Transverse colon (tissue), 4 donors: Measurements from ENCODE around the gene RBBP8. TPM values are rescaled to one million over a fixed set of nuclear protein-coding genes. Genes with fewer than 3 reads are reported as not detected.

ENCODE experiments used
- DNase-seq: peaks from one replicate; pipeline ENCODE4 v3.0.0-alpha.2; 2019
- H3K27ac ChIP-seq, 4 donors: fragments of 200-600 bp; sonication (generic); 2 replicates each; pipeline ENCODE4 v1.5.1; 2016 to 2018; ENCODE audit warnings: inconsistent platforms in 4 of 4
- H3K27me3 ChIP-seq: fragments of 200-600 bp; sonication (generic); 2 replicates; pipeline ENCODE4 v1.5.1; 2017; ENCODE audit warnings: inconsistent platforms
- H3K36me3 ChIP-seq, 4 donors: fragments of 200-600 bp; sonication (generic); 2 replicates each; pipeline ENCODE4 v1.5.1; 2017 to 2019; ENCODE audit warnings: inconsistent platforms in 4 of 4
- H3K4me1 ChIP-seq, 4 donors: fragments of 200-600 bp; sonication (generic); 2 replicates each; pipeline ENCODE4 v1.5.1; 2017 to 2020; ENCODE audit warnings: inconsistent platforms in 4 of 4
- H3K4me3 ChIP-seq, 4 donors: fragments of 200-600 bp; sonication (generic); 1 replicate in 1 of 4; 2 replicates in 3 of 4; pipeline versions ENCODE4 v1.5.1 to v1.6.1; 2017 to 2019; ENCODE audit warnings: inconsistent platforms in 4 of 4
- H3K9me3 ChIP-seq, 2 donors: fragments of 200-600 bp; sonication (generic); 2 replicates each; pipeline ENCODE4 v1.5.1; 2017 to 2019; ENCODE audit warnings: inconsistent platforms in 2 of 2
- EP300 ChIP-seq: sonication (generic); formaldehyde crosslinking; IDR thresholded peaks from one replicate; pipeline ENCODE4 v1.6.1; 2017; ENCODE audit warnings: antibody characterized with exemption, low read depth
- POLR2A ChIP-seq: fragments of 450-650 bp; IDR thresholded peaks from one replicate; pipeline ENCODE4 v1.6.1; 2016; ENCODE audit warnings: antibody characterized with exemption, mild to moderate bottlenecking, moderate library complexity
- POLR2AphosphoS5 ChIP-seq, 3 donors: sonication (generic); formaldehyde crosslinking; IDR thresholded peaks; one replicate each; pipeline ENCODE4 v1.6.1; 2016; ENCODE audit warnings: antibody characterized with exemption in 3 of 3
- whole genome bisulfite sequencing, 2 donors: methylation state at CpG; one replicate each; pipeline ENCODE4 v1.1.5; 2018; ENCODE audit warnings: low coverage in 1 of 2; 5-methylcytosine and 5-hydroxymethylcytosine counted together
- in situ Hi-C, 4 donors: fragments of 200-750 bp; cut with MboI; loops; one replicate each; pipeline versions ENCODE4 v1.15.0 to v1.15.1; 2017; ENCODE audit warnings: low sequenced_read_pairs in 3 of 4, low pct_ligation_motif_present in 1 of 4, low pct_unique_long_range_greater_than_20kb in 1 of 4
- intact Hi-C: fragments of 100-400 bp; cut with DNase I; formaldehyde crosslinking; loops from one replicate; pipeline ENCODE4 v1.15.1; 2023; ENCODE audit warnings: low total_unique reads
- total RNA-seq, 4 donors: library from RNA; depleted of rRNA; stranded (reverse); fragments of >200 nt; gene quantifications; one replicate each; pipeline ENCODE4 v1.1.0, GENCODE V29; 2016
- TF ChIP-seq, protein P1 (sequence below), 5 experiments: fragments of 200-600 bp in 3 of 5; fragments of 450-650 bp in 2 of 5; sonication (generic) in 3 of 5; IDR thresholded peaks; 1 replicate in 2 of 5; 2 replicates in 3 of 5; pipeline ENCODE4 v1.5.1; 2016 to 2017; ENCODE audit warnings: antibody characterized with exemption in 5 of 5, inconsistent platforms in 3 of 5, mild to moderate bottlenecking in 2 of 5, moderate library complexity in 1 of 5

Gene RBBP8
- total RNA-seq, 4 donors from 2014 or later, result 20.7 to 44.1 (median 38.6) TPM

DNA sequence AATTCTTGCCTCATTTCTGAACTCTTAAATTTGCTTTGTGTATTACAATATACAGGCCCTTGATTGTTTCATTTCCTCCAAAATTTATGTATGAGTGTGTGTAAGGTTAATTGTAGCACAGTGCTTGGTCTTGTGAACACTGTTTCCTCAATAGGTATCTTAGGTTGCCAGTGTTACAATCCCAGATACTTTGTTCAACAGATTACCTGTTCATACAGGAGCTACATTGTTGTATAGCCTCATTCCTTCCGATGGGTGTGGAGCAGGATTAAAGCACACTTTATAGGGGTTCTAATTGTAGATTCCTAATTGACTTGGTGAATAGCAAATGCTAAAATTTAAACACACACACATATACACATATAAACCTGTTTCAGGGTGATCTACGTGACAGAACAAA is 10.7 kb downstream of the RBBP8 start:
- Histone ChIP-seq H3K27ac (no peak overlapping the region), H3K27me3 (no peaks in the 10 kb centered on the region), H3K4me1 (no peaks in the 10 kb centered on the region), H3K4me3 (no peak overlapping the region), H3K9me3 (no peaks in the 10 kb centered on the region), H3K36me3 (no peaks in the 10 kb centered on the region)
- DNase-seq, result no peak
- intact Hi-C loops, result no loop called here
- in situ Hi-C loops, result no loop called here
- TF ChIP-seq, protein P1, sequence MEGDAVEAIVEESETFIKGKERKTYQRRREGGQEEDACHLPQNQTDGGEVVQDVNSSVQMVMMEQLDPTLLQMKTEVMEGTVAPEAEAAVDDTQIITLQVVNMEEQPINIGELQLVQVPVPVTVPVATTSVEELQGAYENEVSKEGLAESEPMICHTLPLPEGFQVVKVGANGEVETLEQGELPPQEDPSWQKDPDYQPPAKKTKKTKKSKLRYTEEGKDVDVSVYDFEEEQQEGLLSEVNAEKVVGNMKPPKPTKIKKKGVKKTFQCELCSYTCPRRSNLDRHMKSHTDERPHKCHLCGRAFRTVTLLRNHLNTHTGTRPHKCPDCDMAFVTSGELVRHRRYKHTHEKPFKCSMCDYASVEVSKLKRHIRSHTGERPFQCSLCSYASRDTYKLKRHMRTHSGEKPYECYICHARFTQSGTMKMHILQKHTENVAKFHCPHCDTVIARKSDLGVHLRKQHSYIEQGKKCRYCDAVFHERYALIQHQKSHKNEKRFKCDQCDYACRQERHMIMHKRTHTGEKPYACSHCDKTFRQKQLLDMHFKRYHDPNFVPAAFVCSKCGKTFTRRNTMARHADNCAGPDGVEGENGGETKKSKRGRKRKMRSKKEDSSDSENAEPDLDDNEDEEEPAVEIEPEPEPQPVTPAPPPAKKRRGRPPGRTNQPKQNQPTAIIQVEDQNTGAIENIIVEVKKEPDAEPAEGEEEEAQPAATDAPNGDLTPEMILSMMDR (IDR thresholded peaks at IDR 0.05), result no peak
- no peak for TF ChIP-seq POLR2AphosphoS5 (IDR thresholded peaks at IDR 0.05)
- TF ChIP-seq EP300, result no peak
- no peak for TF ChIP-seq POLR2A
- WGBS, 2 donors, result 76 to 82% methylated on average over 2 of the region's 2 CpGs

DNA sequence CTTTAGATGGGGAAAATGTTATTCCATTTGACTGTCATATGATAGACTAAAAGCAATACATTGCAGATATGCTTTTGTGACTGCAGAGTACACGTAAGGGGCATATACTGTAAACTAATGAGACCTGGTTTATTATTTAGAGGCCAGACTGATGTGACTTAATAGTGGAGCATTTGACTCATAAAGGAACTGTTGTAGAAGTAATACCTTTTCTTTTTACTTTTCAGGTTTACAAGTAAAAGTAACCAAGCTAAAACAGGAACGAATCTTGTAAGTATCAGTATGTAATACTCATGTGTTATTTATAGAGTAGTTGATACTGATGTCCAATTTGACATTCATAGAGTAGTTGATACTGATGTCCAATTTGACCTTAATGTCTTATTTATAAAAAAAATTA is 13.1 kb downstream of the RBBP8 start:
- no peak overlapping the region for H3K27ac ChIP-seq
- 76 to 78% methylated on average over 2 of the region's 2 CpGs for WGBS, 2 donors
- intact Hi-C loops, result no loop called here
- no peak for DNase-seq
- no peaks in the 10 kb centered on the region for H3K27me3 ChIP-seq
- TF ChIP-seq EP300 (no peak), POLR2AphosphoS5 (IDR thresholded peaks at IDR 0.05) (no peak), POLR2A (no peak)
- TF ChIP-seq, protein P1 (IDR thresholded peaks at IDR 0.05), result no peak
- peaks cover 0 to 13% (median 0%) of the 10 kb centered on the region in 4 donors for H3K36me3 ChIP-seq
- in situ Hi-C loops, result no loop called here
- H3K4me1 ChIP-seq, result no peaks in the 10 kb centered on the region
- H3K9me3 ChIP-seq, result no peaks in the 10 kb centered on the region
- no peak overlapping the region for H3K4me3 ChIP-seq

DNA sequence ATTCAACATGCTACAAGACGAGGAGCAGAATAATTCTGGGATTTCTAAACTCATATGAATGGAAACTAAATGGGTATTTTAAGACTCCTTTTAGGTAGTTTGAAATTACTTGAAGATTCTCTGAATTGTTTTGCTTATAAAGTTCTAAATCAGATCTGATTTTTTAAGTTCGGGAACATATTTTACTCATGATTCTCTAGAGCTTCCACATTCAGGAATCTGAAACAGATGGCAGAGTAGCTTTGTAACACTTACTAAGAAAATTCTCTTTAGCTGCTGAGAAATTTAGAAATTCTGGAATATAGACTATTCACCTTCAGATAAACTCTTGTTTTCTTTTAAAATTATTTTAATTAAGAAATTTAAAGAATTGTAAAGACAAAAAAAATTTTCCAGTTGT is 13.7 kb downstream of the RBBP8 start:
- DNase-seq, result no peak
- WGBS, 2 donors, result 50 to 70% methylated on average over 2 of the region's 2 CpGs
- intact Hi-C loops, result no loop called here
- in situ Hi-C loops, result no loop called here
- H3K27ac ChIP-seq, result no peak overlapping the region
- H3K36me3 ChIP-seq, result peaks cover 0 to 13% (median 0%) of the 10 kb centered on the region in 4 donors
- H3K4me3 ChIP-seq, result no peak overlapping the region
- TF ChIP-seq POLR2A (no peak), EP300 (no peak), POLR2AphosphoS5 (IDR thresholded peaks at IDR 0.05) (no peak)
- TF ChIP-seq, protein P1 (IDR thresholded peaks at IDR 0.05), result no peak
- H3K4me1 ChIP-seq, result no peaks in the 10 kb centered on the region
- no peaks in the 10 kb centered on the region for H3K9me3 ChIP-seq
- H3K27me3 ChIP-seq, result no peaks in the 10 kb centered on the region

DNA sequence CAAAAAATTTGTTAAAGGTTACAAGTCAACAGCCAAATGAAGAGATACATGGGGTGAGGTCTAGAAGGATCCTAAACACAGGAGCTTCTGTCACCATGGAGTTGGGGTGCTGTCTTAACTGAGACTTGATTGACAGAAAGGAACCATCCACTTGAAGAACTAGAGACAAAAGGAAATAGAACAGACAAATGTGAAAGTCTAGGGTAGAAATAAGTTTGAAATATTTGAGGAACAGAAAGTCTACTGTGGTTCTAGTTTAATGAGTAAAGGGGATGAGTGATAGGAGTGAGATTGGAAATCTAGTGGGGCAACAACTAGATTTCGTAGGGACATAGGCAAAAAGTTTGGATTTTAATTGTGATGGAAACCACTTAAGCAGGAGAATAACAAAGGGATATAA is 18.7 kb downstream of the RBBP8 start:
- H3K36me3 ChIP-seq, result peaks cover 0 to 13% (median 3%) of the 10 kb centered on the region in 4 donors
- no peak overlapping the region for H3K4me3 ChIP-seq
- no peaks in the 10 kb centered on the region for H3K4me1 ChIP-seq
- no peaks in the 10 kb centered on the region for H3K9me3 ChIP-seq
- TF ChIP-seq POLR2A, result no peak
- TF ChIP-seq, protein P1 (IDR thresholded peaks at IDR 0.05), result no peak
- no peak for TF ChIP-seq EP300
- TF ChIP-seq POLR2AphosphoS5 (IDR thresholded peaks at IDR 0.05), result no peak
- H3K27ac ChIP-seq, result no peak overlapping the region
- intact Hi-C loops (no loop called here), in situ Hi-C loops (no loop called here)
- no peak for DNase-seq
- no peaks in the 10 kb centered on the region for H3K27me3 ChIP-seq
- 88 to 100% methylated on average over 1 of the region's 1 CpG for WGBS, 2 donors
